GM23338 (cell line): Measurements from ENCODE around the gene RBBP7.

Experiments used
- CREB1 ChIP-seq: fragments of 250-450 bp; sonication (Bioruptor Pico); IDR thresholded peaks from 2 replicates; pipeline ENCODE4 v1.5.0; 2020; ENCODE audit warnings: low read depth, mild to moderate bottlenecking, moderate library complexity
- CTCF ChIP-seq, 2 experiments: fragments of 200-600 bp in 1 of 2; sonication (generic) in 1 of 2; conservative IDR thresholded peaks; 2 replicates each; pipeline versions ENCODE4 v1.5.1 to v1.6.1; 2016 to 2017; ENCODE audit warnings: antibody characterized with exemption in 2 of 2, low read depth in 2 of 2, mild to moderate bottlenecking in 2 of 2, moderate library complexity in 1 of 2
- ETS1 ChIP-seq: IDR thresholded peaks from 2 replicates; pipeline ENCODE4 v1.6.1; 2016; ENCODE audit warnings: antibody characterized with exemption
- EZH2 ChIP-seq: fragments of 200-600 bp; sonication (generic); IDR thresholded peaks from one replicate; pipeline ENCODE4 v1.8.0; 2017; ENCODE audit warnings: antibody characterized with exemption, mild to moderate bottlenecking, low read depth; ENCODE audit not compliant: unreplicated experiment
- EZH2phosphoT487 ChIP-seq: fragments of 200-600 bp; sonication (generic); IDR thresholded peaks from one replicate; pipeline ENCODE4 v1.8.1; 2018; ENCODE audit warnings: antibody characterized with exemption; ENCODE audit not compliant: unreplicated experiment
- JUNB ChIP-seq: IDR thresholded peaks from one replicate; pipeline ENCODE4 v1.6.1; 2016; ENCODE audit warnings: antibody characterized with exemption; ENCODE audit not compliant: unreplicated experiment
- NANOG ChIP-seq: IDR thresholded peaks from 2 replicates; pipeline ENCODE4 v1.6.1; 2016; ENCODE audit warnings: antibody characterized with exemption, borderline replicate concordance
- POLR2AphosphoS5 ChIP-seq: IDR thresholded peaks from 2 replicates; pipeline ENCODE4 v1.6.1; 2016; ENCODE audit warnings: antibody characterized with exemption, low read depth
- REST ChIP-seq: IDR thresholded peaks from one replicate; pipeline ENCODE4 v1.6.1; 2018; ENCODE audit warnings: antibody characterized with exemption; ENCODE audit not compliant: unreplicated experiment
- ZNF114 ChIP-seq: fragments of 250-450 bp; sonication (Bioruptor Pico); IDR thresholded peaks from 2 replicates; pipeline ENCODE4 v1.5.0; 2020; ENCODE audit warnings: mild to moderate bottlenecking, moderate library complexity
- ZNF331 ChIP-seq: fragments of 250-450 bp; sonication (Bioruptor Pico); IDR thresholded peaks from 2 replicates; pipeline ENCODE4 v1.5.0; 2020; ENCODE audit warnings: low read depth, mild to moderate bottlenecking, moderate library complexity
- ZNF462 ChIP-seq: fragments of 250-450 bp; sonication (Bioruptor Pico); IDR thresholded peaks from 2 replicates; pipeline ENCODE4 v1.5.0; 2020; ENCODE audit warnings: mild to moderate bottlenecking, moderate library complexity

GRCh38 chrX:16897445-16897844 is 27.3 kb upstream of the RBBP7 start:
- no peak for TF ChIP-seq CTCF (conservative IDR thresholded peaks at IDR 0.05; ENCODE audit: low read depth in 2 of 2)
- no peak for TF ChIP-seq POLR2AphosphoS5
- TF ChIP-seq EZH2, result no peak
- TF ChIP-seq ETS1, result no peak
- no peak for TF ChIP-seq CREB1 (CRISPR knock-in tag)
- TF ChIP-seq EZH2phosphoT487, result no peak
- TF ChIP-seq JUNB, result no peak
- TF ChIP-seq ZNF331, result no peak
- TF ChIP-seq ZNF462 (CRISPR knock-in tag), result no peak
- no peak for TF ChIP-seq REST
- no peak for TF ChIP-seq NANOG
- no peak for TF ChIP-seq ZNF114 (CRISPR knock-in tag)
